Measurements from ENCODE around the gene TMEM125. TPM values are rescaled to one million over a fixed set of nuclear protein-coding genes. Genes with fewer than 3 reads are reported as not detected.

Gene TMEM125
- polyA plus RNA-seq, 1 of the 3 experiments (the other 2 are of a cell fraction), result not detected

DNA sequence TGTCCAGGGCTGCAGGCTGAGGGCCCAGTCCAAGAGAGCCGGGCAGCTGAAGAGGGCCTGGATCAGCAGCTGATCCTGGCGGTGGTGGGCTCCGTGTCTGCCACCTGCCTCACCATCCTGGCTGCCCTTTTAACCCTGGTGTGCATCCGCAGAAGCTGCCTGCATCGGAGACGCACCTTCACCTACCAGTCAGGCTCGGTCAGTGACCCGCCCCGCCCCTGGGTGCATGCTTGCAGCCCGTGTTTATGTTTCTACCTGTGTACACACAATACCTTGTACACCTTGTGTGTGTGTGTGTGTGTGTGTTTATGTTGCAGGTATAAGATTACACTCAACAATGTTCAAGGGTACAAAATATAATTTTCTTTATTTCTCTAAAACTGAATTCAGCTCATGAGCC lies 44.0 kb downstream of the TMEM125 start:
- no peak for DNase-seq
- ChIA-PET CTCF (no interaction called here), POLR2A (no interaction called here)
- Histone ChIP-seq H3K27ac (ENCODE audit: low read depth in 2 of 2, low read length in 1 of 2) (no peak overlapping the region), H3K36me3 (replicated peaks in 1 of 2; ENCODE audit: control insufficient read depth in 1 of 2, insufficient read depth in 2 of 2, low read length in 1 of 2) (no peaks in the 10 kb centered on the region), H2AFZ (ENCODE audit: low read depth) (no peak overlapping the region), H3K9me2 (no peaks in the 10 kb centered on the region), H3K4me2 (no peak overlapping the region), H3K79me2 (ENCODE audit: insufficient read depth) (no peaks in the 10 kb centered on the region), H3K4me1 (ENCODE audit: control insufficient read depth in 1 of 2, insufficient read depth in 2 of 2, low read depth in 1 of 2, low read length in 1 of 2) (no peaks in the 10 kb centered on the region), H3K27me3 (ENCODE audit: insufficient read depth) (no peaks in the 10 kb centered on the region), H3F3A (replicated peaks; ENCODE audit: insufficient read depth) (no peaks in the 10 kb centered on the region), H3K9ac (no peak overlapping the region), H4K20me1 (ENCODE audit: insufficient read depth) (no peaks in the 10 kb centered on the region), H3K4me3 (ENCODE audit: low read depth in 2 of 2, low read length in 1 of 2) (no peak overlapping the region), H3K9me3 (no peaks in the 10 kb centered on the region)
- TF ChIP-seq TCF12 (IDR thresholded peaks at IDR 0.05), result no peak
- no peak for TF ChIP-seq FOSL2 (IDR thresholded peaks at IDR 0.05; ENCODE audit: borderline replicate concordance, low read depth)
- TF ChIP-seq EP300 (IDR thresholded peaks at IDR 0.05; ENCODE audit: borderline replicate concordance in 1 of 2, low read depth in 1 of 2, low read length in 1 of 2), result no peak
- no peak for TF ChIP-seq POLR2AphosphoS5 (IDR thresholded peaks at IDR 0.05; ENCODE audit: low read depth, low read length)
- TF ChIP-seq, protein P1, sequence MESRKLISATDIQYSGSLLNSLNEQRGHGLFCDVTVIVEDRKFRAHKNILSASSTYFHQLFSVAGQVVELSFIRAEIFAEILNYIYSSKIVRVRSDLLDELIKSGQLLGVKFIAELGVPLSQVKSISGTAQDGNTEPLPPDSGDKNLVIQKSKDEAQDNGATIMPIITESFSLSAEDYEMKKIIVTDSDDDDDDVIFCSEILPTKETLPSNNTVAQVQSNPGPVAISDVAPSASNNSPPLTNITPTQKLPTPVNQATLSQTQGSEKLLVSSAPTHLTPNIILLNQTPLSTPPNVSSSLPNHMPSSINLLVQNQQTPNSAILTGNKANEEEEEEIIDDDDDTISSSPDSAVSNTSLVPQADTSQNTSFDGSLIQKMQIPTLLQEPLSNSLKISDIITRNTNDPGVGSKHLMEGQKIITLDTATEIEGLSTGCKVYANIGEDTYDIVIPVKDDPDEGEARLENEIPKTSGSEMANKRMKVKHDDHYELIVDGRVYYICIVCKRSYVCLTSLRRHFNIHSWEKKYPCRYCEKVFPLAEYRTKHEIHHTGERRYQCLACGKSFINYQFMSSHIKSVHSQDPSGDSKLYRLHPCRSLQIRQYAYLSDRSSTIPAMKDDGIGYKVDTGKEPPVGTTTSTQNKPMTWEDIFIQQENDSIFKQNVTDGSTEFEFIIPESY (IDR thresholded peaks at IDR 0.05; ENCODE audit: borderline replicate concordance, low read depth), result no peak
- TF ChIP-seq FOXM1 (IDR thresholded peaks at IDR 0.05; ENCODE audit: low read depth), result no peak
- no peak for TF ChIP-seq SIN3A (IDR thresholded peaks at IDR 0.05; ENCODE audit: borderline replicate concordance, low read depth, low read length)
- 93% methylated on average over 7 of the region's 10 CpGs for WGBS (ENCODE audit: low lambda C conversion rate)

DNA sequence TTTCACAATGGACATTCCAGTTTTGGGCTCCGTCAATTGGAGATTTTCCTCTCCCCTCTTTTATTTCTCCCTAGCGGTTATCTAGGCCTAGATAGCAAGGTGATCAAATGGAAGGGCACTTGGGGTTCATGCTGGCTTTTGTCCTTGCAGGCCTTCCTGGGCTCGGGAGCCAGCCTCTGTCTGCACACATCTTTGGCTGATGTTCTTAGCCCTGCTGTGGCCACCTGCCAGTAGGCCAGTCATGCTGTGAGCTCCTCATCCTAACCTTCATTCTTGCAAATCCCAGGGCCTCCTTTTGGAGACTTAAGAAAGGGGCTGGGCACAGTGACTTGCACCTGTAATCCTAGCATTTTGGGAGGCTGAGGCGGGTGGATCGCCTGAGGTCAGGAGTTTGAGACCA lies 44.5 kb downstream of the TMEM125 start:
- Histone ChIP-seq H4K20me1 (ENCODE audit: insufficient read depth) (no peaks in the 10 kb centered on the region), H3K4me3 (ENCODE audit: low read depth in 2 of 2, low read length in 1 of 2) (no peak overlapping the region), H3K9me3 (no peaks in the 10 kb centered on the region), H3K9me2 (no peaks in the 10 kb centered on the region), H3K4me1 (ENCODE audit: control insufficient read depth in 1 of 2, insufficient read depth in 2 of 2, low read depth in 1 of 2, low read length in 1 of 2) (no peaks in the 10 kb centered on the region), H3K4me2 (no peak overlapping the region), H3K36me3 (replicated peaks in 1 of 2; ENCODE audit: control insufficient read depth in 1 of 2, insufficient read depth in 2 of 2, low read length in 1 of 2) (no peaks in the 10 kb centered on the region), H3K9ac (no peak overlapping the region), H3K79me2 (ENCODE audit: insufficient read depth) (no peaks in the 10 kb centered on the region), H2AFZ (ENCODE audit: low read depth) (no peak overlapping the region), H3K27ac (ENCODE audit: low read depth in 2 of 2, low read length in 1 of 2) (no peak overlapping the region), H3K27me3 (ENCODE audit: insufficient read depth) (no peaks in the 10 kb centered on the region), H3F3A (replicated peaks; ENCODE audit: insufficient read depth) (no peaks in the 10 kb centered on the region)
- POLR2A ChIA-PET, result no interaction called here
- no peak for DNase-seq
- CTCF ChIA-PET, result no interaction called here
- WGBS (ENCODE audit: low lambda C conversion rate), result 82% methylated on average over 4 of the region's 5 CpGs
- TF ChIP-seq, protein P2, sequence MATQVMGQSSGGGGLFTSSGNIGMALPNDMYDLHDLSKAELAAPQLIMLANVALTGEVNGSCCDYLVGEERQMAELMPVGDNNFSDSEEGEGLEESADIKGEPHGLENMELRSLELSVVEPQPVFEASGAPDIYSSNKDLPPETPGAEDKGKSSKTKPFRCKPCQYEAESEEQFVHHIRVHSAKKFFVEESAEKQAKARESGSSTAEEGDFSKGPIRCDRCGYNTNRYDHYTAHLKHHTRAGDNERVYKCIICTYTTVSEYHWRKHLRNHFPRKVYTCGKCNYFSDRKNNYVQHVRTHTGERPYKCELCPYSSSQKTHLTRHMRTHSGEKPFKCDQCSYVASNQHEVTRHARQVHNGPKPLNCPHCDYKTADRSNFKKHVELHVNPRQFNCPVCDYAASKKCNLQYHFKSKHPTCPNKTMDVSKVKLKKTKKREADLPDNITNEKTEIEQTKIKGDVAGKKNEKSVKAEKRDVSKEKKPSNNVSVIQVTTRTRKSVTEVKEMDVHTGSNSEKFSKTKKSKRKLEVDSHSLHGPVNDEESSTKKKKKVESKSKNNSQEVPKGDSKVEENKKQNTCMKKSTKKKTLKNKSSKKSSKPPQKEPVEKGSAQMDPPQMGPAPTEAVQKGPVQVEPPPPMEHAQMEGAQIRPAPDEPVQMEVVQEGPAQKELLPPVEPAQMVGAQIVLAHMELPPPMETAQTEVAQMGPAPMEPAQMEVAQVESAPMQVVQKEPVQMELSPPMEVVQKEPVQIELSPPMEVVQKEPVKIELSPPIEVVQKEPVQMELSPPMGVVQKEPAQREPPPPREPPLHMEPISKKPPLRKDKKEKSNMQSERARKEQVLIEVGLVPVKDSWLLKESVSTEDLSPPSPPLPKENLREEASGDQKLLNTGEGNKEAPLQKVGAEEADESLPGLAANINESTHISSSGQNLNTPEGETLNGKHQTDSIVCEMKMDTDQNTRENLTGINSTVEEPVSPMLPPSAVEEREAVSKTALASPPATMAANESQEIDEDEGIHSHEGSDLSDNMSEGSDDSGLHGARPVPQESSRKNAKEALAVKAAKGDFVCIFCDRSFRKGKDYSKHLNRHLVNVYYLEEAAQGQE (IDR thresholded peaks at IDR 0.05; ENCODE audit: low read depth, low read length), result no peak
- TF ChIP-seq, protein P3, sequence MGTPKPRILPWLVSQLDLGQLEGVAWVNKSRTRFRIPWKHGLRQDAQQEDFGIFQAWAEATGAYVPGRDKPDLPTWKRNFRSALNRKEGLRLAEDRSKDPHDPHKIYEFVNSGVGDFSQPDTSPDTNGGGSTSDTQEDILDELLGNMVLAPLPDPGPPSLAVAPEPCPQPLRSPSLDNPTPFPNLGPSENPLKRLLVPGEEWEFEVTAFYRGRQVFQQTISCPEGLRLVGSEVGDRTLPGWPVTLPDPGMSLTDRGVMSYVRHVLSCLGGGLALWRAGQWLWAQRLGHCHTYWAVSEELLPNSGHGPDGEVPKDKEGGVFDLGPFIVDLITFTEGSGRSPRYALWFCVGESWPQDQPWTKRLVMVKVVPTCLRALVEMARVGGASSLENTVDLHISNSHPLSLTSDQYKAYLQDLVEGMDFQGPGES (IDR thresholded peaks at IDR 0.05; ENCODE audit: low read depth, low read length), result no peak
- TF ChIP-seq RCOR1 (IDR thresholded peaks at IDR 0.05; ENCODE audit: low read length), result no peak
- no peak for TF ChIP-seq MXI1 (IDR thresholded peaks at IDR 0.05; ENCODE audit: low read depth, low read length)
- TF ChIP-seq, protein P4, sequence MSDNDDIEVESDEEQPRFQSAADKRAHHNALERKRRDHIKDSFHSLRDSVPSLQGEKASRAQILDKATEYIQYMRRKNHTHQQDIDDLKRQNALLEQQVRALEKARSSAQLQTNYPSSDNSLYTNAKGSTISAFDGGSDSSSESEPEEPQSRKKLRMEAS (IDR thresholded peaks at IDR 0.05; ENCODE audit: low read depth), result no peak
- TF ChIP-seq CHD2 (IDR thresholded peaks at IDR 0.05; ENCODE audit: low read length, partially characterized antibody), result no peak
- TF ChIP-seq, protein P5, sequence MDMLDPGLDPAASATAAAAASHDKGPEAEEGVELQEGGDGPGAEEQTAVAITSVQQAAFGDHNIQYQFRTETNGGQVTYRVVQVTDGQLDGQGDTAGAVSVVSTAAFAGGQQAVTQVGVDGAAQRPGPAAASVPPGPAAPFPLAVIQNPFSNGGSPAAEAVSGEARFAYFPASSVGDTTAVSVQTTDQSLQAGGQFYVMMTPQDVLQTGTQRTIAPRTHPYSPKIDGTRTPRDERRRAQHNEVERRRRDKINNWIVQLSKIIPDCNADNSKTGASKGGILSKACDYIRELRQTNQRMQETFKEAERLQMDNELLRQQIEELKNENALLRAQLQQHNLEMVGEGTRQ (IDR thresholded peaks at IDR 0.05; ENCODE audit: borderline replicate concordance, low read depth, low read length), result no peak
- no peak for TF ChIP-seq EZH2phosphoT487 (IDR thresholded peaks at IDR 0.05; ENCODE audit: borderline replicate concordance, low read depth)
- TF ChIP-seq TAF1 (IDR thresholded peaks at IDR 0.05; ENCODE audit: borderline replicate concordance, low read depth, low read length), result no peak
- TF ChIP-seq, protein P6, sequence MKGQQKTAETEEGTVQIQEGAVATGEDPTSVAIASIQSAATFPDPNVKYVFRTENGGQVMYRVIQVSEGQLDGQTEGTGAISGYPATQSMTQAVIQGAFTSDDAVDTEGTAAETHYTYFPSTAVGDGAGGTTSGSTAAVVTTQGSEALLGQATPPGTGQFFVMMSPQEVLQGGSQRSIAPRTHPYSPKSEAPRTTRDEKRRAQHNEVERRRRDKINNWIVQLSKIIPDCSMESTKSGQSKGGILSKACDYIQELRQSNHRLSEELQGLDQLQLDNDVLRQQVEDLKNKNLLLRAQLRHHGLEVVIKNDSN (IDR thresholded peaks at IDR 0.05; ENCODE audit: borderline replicate concordance, low read depth), result no peak
- TF ChIP-seq TEAD4 (IDR thresholded peaks at IDR 0.05; ENCODE audit: borderline replicate concordance, insufficient read depth), result no peak

Measured in SK-N-SH (cell line).